RWPE2 (cell line): ENCODE measurements around the gene KHDRBS2.

ENCODE experiments used
- ATAC-seq: fragments of 200-7000 bp; cut with Tn5 transposase; 3 replicates; pipeline ENCODE4 v1.9.1; 2021; ENCODE audit warnings: low read depth
- DNase-seq: peaks from one replicate; pipeline ENCODE4 v3.0.0-alpha.2; 2020; ENCODE audit warnings: low spot score
- H3K27ac ChIP-seq: fragments of 450-650 bp; 2 replicates; pipeline ENCODE4 v1.5.1; 2017; ENCODE audit warnings: mild to moderate bottlenecking; ENCODE audit not compliant: poor library complexity, severe bottlenecking
- H3K27me3 ChIP-seq: fragments of 250-450 bp; sonication (Bioruptor Pico); 2 replicates; pipeline ENCODE4 v1.5.1; 2021; ENCODE audit warnings: mild to moderate bottlenecking, moderate library complexity; ENCODE audit not compliant: insufficient read depth, poor library complexity, severe bottlenecking
- H3K36me3 ChIP-seq: fragments of 250-450 bp; sonication (Bioruptor Pico); 2 replicates; pipeline ENCODE4 v1.5.1; 2020; ENCODE audit warnings: low read depth, mild to moderate bottlenecking, moderate library complexity
- H3K4me1 ChIP-seq: fragments of 250-450 bp; sonication (Bioruptor Pico); 2 replicates; pipeline ENCODE4 v1.5.1; 2021; ENCODE audit warnings: mild to moderate bottlenecking, moderate library complexity; ENCODE audit not compliant: insufficient read depth, poor library complexity, severe bottlenecking
- H3K4me3 ChIP-seq: fragments of 250-450 bp; sonication (Bioruptor Pico); 2 replicates; pipeline ENCODE4 v1.5.1; 2021; ENCODE audit warnings: mild to moderate bottlenecking, moderate library complexity; ENCODE audit not compliant: severe bottlenecking
- H3K9me3 ChIP-seq: fragments of 250-450 bp; sonication (Bioruptor Pico); 2 replicates; pipeline ENCODE4 v1.5.1; 2021; ENCODE audit warnings: mild to moderate bottlenecking, moderate library complexity; ENCODE audit not compliant: severe bottlenecking
- CTCF ChIP-seq: fragments of 450-650 bp; IDR thresholded peaks from one replicate; pipeline ENCODE4 v1.5.1; 2017; ENCODE audit warnings: mild to moderate bottlenecking, moderate library complexity; ENCODE audit not compliant: poor library complexity, severe bottlenecking

The KHDRBS2 gene

GRCh38 chr6:62217866-62218265 is 68.2 kb downstream of the KHDRBS2 start:
- H3K4me1 ChIP-seq: no peaks in the 10 kb centered on the region
- DNase-seq (no peak), ATAC-seq (no peak)
- H3K4me3 ChIP-seq: no peak overlapping the region
- no peaks in the 10 kb centered on the region for H3K27me3 ChIP-seq
- no peak overlapping the region for H3K27ac ChIP-seq
- TF ChIP-seq CTCF: no peak
- H3K9me3 ChIP-seq: no peaks in the 10 kb centered on the region
- no peaks in the 10 kb centered on the region for H3K36me3 ChIP-seq

GRCh38 chr6:62202078-62202477 is 83.9 kb downstream of the KHDRBS2 start:
- no peaks in the 10 kb centered on the region for H3K36me3 ChIP-seq
- no peaks in the 10 kb centered on the region for H3K9me3 ChIP-seq
- no peak overlapping the region for H3K4me3 ChIP-seq
- no peaks in the 10 kb centered on the region for H3K27me3 ChIP-seq
- no peak overlapping the region for H3K27ac ChIP-seq
- no peak for TF ChIP-seq CTCF
- DNase-seq (no peak), ATAC-seq (no peak)
- H3K4me1 ChIP-seq: no peaks in the 10 kb centered on the region

GRCh38 chr6:62192593-62192992 is 93.4 kb downstream of the KHDRBS2 start:
- Histone ChIP-seq H3K27ac (no peak overlapping the region), H3K4me3 (no peak overlapping the region), H3K9me3 (no peaks in the 10 kb centered on the region), H3K4me1 (no peaks in the 10 kb centered on the region), H3K36me3 (no peaks in the 10 kb centered on the region), H3K27me3 (no peaks in the 10 kb centered on the region)
- no peak for ATAC-seq
- no peak for TF ChIP-seq CTCF
- DNase-seq: no peak

- no peak for ATAC-seq
- Histone ChIP-seq H3K36me3 (no peaks in the 10 kb centered on the region), H3K9me3 (no peaks in the 10 kb centered on the region), H3K4me1 (no peaks in the 10 kb centered on the region), H3K27me3 (no peaks in the 10 kb centered on the region), H3K27ac (no peak overlapping the region), H3K4me3 (no peak overlapping the region)
- DNase-seq: no peak
- no peak for TF ChIP-seq CTCF
Measured at GRCh38 chr6:62175195-62175594, 110.8 kb downstream of the KHDRBS2 start.

- TF ChIP-seq CTCF: no peak
- Histone ChIP-seq H3K27me3 (no peaks in the 10 kb centered on the region), H3K9me3 (no peaks in the 10 kb centered on the region), H3K27ac (no peak overlapping the region), H3K36me3 (no peaks in the 10 kb centered on the region), H3K4me1 (no peaks in the 10 kb centered on the region), H3K4me3 (no peak overlapping the region)
- ATAC-seq (no peak), DNase-seq (no peak)
Measured at GRCh38 chr6:62174548-62174947, 111.5 kb downstream of the KHDRBS2 start.
